MCF 10A (cell line): Measurements from ENCODE around the gene NPL. TPM values are rescaled to one million over a fixed set of nuclear protein-coding genes. Genes with fewer than 3 reads are reported as not detected.

ENCODE experiments used
- BruUV-seq: library from RNA; stranded (reverse); fragments of 400-500 nt; replicated peaks from 2 replicates; lab custom pipeline; 2021; lab: Mats Ljungman, UMichigan
- CTCF ChIA-PET: fragments of 300-600 bp; sonication (Branson Sonifier 250); formaldehyde crosslinking; extraction: SDS; loops from one replicate; lab custom pipeline; 2021; ENCODE audit warnings: antibody characterized with exemption, inconsistent platforms; lab: Yijun Ruan, JAX
- POLR2A ChIA-PET: fragments of 300-600, 350-650 bp; sonication (Branson Sonifier 250); formaldehyde crosslinking; extraction: SDS; loops from one replicate; lab custom pipeline; 2020; ENCODE audit warnings: antibody characterized with exemption, inconsistent platforms; lab: Yijun Ruan, JAX
- DNase-seq: peaks from one replicate; pipeline ENCODE4 v3.0.0-alpha.2; 2018; ENCODE audit not compliant: unreplicated experiment
- H3K27ac Mint-ChIP-seq: one replicate; pipeline ENCODE4 v1.8.0; 2022; ENCODE audit warnings: mild to moderate bottlenecking, low read depth, mixed read lengths; ENCODE audit not compliant: unreplicated experiment
- H3K27me3 Mint-ChIP-seq: one replicate; pipeline ENCODE4 v1.8.0; 2022; ENCODE audit warnings: mixed read lengths; ENCODE audit not compliant: insufficient read depth, unreplicated experiment
- H3K36me3 Mint-ChIP-seq: one replicate; pipeline ENCODE4 v1.8.0; 2022; ENCODE audit warnings: mild to moderate bottlenecking, moderate library complexity, mixed read lengths; ENCODE audit not compliant: insufficient read depth, unreplicated experiment
- H3K4me1 Mint-ChIP-seq: one replicate; pipeline ENCODE4 v1.8.0; 2022; ENCODE audit warnings: mixed read lengths; ENCODE audit not compliant: insufficient read depth, unreplicated experiment
- H3K4me3 Mint-ChIP-seq: one replicate; pipeline ENCODE4 v1.8.0; 2022; ENCODE audit warnings: mild to moderate bottlenecking, moderate library complexity, mixed read lengths; ENCODE audit not compliant: unreplicated experiment
- H3K9me3 Mint-ChIP-seq: one replicate; pipeline ENCODE4 v1.8.0; 2022; ENCODE audit warnings: mixed read lengths; ENCODE audit not compliant: unreplicated experiment
- CTCF ChIP-seq: fragments of 200-600 bp; IDR thresholded peaks from one replicate; pipeline ENCODE4 v1.8.0; 2022; ENCODE audit warnings: antibody characterized with exemption, mild to moderate bottlenecking; ENCODE audit not compliant: unreplicated experiment
- intact Hi-C: fragments of 100-400 bp; cut with micrococcal nuclease; formaldehyde crosslinking; loops from 2 replicates; pipeline ENCODE4 v1.14.1; 2022
- total RNA-seq: library from RNA; stranded (reverse); gene quantifications from 2 replicates; pipeline ENCODE4 v1.2.3, GENCODE V29; 2022

The NPL gene
- total RNA-seq, 1 experiment from 2014 or later = 6.2 TPM

- peaks cover 7% of the 10 kb centered on the region for H3K9me3 Mint-ChIP-seq
- ChIA-PET POLR2A (interaction anchor here (0.5 to 1.8 kb wide), 8 partner anchors 8 to 1852 kb away, joined by 3 to 6 read pairs (median 3); partner anchors contain the start of genes RGS16 and RNASEL), CTCF (interaction anchor here (0.8 to 4.4 kb wide), 6 partner anchors 19 to 169 kb away, joined by 3 to 40 read pairs (median 5); no protein-coding TSS in a partner anchor)
- BruUV-seq = no TSS peak
- TF ChIP-seq CTCF = no peak
- peaks cover 4% of the 10 kb centered on the region for H3K36me3 Mint-ChIP-seq
- H3K27me3 Mint-ChIP-seq = no peaks in the 10 kb centered on the region
- no peak for DNase-seq
- no peak overlapping the region for H3K27ac Mint-ChIP-seq
- peaks cover 12% of the 10 kb centered on the region for H3K4me1 Mint-ChIP-seq
- H3K4me3 Mint-ChIP-seq = no peak overlapping the region
- intact Hi-C loops = no loop called here
Measured at GRCh38 chr1:182764029-182764727, 25.4 kb upstream of the NPL start.

GRCh38 chr1:182765391-182765790, 24.2 kb upstream of the NPL start:
- no peak overlapping the region for H3K27ac Mint-ChIP-seq
- peaks cover 4% of the 10 kb centered on the region for H3K36me3 Mint-ChIP-seq
- CTCF ChIA-PET = interaction anchor here (0.7 to 4.4 kb wide), 8 partner anchors 11 to 1435 kb away, joined by 3 to 40 read pairs (median 4); no protein-coding TSS in a partner anchor
- H3K4me3 Mint-ChIP-seq = no peak overlapping the region
- H3K27me3 Mint-ChIP-seq = no peaks in the 10 kb centered on the region
- intact Hi-C loops = no loop called here
- H3K9me3 Mint-ChIP-seq = peaks cover 7% of the 10 kb centered on the region
- peaks cover 17% of the 10 kb centered on the region for H3K4me1 Mint-ChIP-seq
- POLR2A ChIA-PET = no interaction called here
- BruUV-seq = no TSS peak
- TF ChIP-seq CTCF = no peak
- no peak for DNase-seq

DNA sequence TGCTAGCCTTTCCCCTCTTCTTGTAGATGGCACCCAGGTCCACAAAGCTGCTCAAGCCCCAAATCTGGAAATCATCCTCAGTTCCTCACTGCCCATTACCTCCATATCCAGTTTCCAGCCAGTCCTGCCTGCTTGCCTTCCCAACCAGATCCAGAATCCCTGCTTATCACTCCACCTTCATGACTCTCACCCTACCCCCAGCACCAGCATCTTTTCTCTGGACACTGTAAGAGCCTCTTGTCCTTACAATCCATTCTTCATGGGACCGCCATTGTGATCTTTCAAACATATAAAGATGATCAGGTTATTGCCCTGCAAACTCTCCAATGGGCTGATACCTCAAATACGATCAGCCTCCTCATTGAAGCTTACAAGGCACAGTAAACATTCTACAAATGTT, 23.5 kb upstream of the NPL start:
- no TSS peak for BruUV-seq
- DNase-seq = no peak
- Mint-ChIP-seq H3K27ac (no peak overlapping the region), H3K27me3 (no peaks in the 10 kb centered on the region), H3K36me3 (peaks cover 4% of the 10 kb centered on the region), H3K9me3 (peaks cover 7% of the 10 kb centered on the region), H3K4me1 (peaks cover 17% of the 10 kb centered on the region), H3K4me3 (no peak overlapping the region)
- ChIA-PET CTCF (interaction anchor here (0.6 to 4.4 kb wide), 4 partner anchors 17 to 163 kb away, joined by 4 to 40 read pairs (median 6); no protein-coding TSS in a partner anchor), POLR2A (no interaction called here)
- TF ChIP-seq CTCF = no peak
- intact Hi-C loops = no loop called here

GRCh38 chr1:182766881-182767645, 22.5 kb upstream of the NPL start:
- H3K4me1 Mint-ChIP-seq = peaks cover 10% of the 10 kb centered on the region
- H3K36me3 Mint-ChIP-seq = no peaks in the 10 kb centered on the region
- peak; percentile 29 for DNase-seq
- no peak for TF ChIP-seq CTCF
- CTCF ChIA-PET = interaction anchor here (0.6 to 1.6 kb wide), 6 partner anchors 14 to 172 kb away, joined by 3 to 7 read pairs (median 4); no protein-coding TSS in a partner anchor
- no peak overlapping the region for H3K27ac Mint-ChIP-seq
- POLR2A ChIA-PET = interaction anchor here (0.6 to 1.5 kb wide), 2 partner anchors 17 to 158 kb away, joined by 3 read pairs; no protein-coding TSS in a partner anchor
- no peak overlapping the region for H3K4me3 Mint-ChIP-seq
- intact Hi-C loops = no loop called here
- no peaks in the 10 kb centered on the region for H3K27me3 Mint-ChIP-seq
- no peaks in the 10 kb centered on the region for H3K9me3 Mint-ChIP-seq
- no TSS peak for BruUV-seq
